GM18511 (cell line): ENCODE results near the gene GKAP1.
A peak's percentile ranks its signal among the peaks of the same experiment; 100 is the strongest.
"Not testable (repeated sequence)": the region's sequence is repeated elsewhere in the genome, so short reads cannot be mapped to it uniquely, and the experiment has no call there.

Experiments used
- ATAC-seq: cut with Tn5 transposase; IDR thresholded peaks from one replicate; pipeline ENCODE4 v1.9.1; 2021; ENCODE audit warnings: mild to moderate bottlenecking, moderate library complexity; ENCODE audit not compliant: unreplicated experiment

GKAP1 gene

GRCh38 chr9:83733739-83734138 lies 83.8 kb downstream of the GKAP1 start:
- ATAC-seq = no peak

DNA sequence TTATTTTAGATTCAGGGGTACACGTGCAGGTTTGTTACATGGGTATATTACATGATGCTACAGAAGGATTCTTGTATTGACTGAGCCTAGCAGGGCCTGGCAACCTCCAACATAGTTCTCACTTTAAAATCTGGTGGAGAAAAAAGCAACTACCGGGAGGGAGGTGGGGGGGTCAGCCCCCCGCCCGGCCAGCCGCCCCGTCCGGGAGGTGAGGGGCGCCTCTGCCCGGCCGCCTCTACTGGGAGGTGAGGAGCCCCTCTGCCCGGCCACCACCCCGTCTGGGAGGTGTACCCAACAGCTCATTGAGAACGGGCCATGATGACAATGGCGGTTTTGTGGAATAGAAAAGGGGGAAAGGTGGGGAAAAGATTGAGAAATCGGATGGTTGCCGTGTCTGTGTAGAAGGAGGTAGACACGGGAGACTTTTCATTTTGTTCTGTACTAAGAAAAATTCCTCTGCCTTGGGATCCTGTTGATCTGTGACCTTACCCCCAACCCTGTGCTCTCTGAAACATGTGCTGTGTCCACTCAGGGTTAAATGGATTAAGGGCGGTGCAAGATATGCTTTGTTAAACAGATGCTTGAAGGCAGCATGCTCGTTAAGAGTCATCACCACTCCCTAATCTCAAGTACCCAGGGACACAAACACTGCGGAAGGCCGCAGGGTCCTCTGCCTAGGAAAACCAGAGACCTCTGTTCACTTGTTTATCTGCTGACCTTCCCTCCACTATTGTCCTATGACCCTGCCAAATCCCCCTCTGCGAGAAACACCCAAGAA lies 88.8 kb downstream of the GKAP1 start:
- not testable (repeated sequence) for ATAC-seq

- no peak for ATAC-seq
Measured at GRCh38 chr9:83724436-83724835, 93.1 kb downstream of the GKAP1 start.

DNA sequence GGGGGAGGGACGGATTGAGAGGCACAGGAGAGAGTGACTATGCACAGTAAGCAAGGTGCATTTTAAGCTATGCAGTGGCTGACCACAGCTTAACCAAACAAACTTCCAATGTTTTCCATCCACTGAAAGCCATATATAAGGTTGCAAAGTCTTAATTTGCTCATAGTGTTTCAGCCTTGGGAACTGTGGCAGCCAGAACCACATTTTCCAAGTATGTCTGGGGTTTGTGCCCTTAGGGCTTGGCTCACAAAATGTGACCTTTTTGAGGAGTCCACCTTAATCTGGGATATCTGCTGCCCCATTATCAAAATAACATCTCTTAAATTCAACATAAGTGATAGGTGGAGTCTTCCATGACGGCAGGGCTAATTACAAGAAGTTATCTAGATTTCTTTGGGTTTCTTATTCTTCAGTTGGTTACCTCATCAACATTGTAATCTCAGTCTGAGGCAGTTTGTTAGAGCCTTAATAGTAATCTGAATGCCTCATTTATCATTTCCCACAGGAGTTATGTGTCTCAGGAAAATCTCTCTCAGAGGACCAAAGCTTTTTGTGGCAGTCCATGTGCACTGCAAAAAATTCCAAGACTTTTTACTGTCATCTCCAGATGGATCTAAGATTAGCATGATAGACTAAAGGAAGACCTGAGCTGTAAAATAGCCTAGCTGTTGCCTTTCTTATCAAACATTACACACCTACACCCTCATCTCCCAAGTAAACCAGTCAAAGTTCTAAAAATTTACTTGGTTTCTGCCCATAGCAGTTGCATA lies 94.7 kb downstream of the GKAP1 start:
- ATAC-seq = no peak

GRCh38 chr9:83721509-83721908 lies 96.1 kb downstream of the GKAP1 start:
- ATAC-seq = no peak

DNA sequence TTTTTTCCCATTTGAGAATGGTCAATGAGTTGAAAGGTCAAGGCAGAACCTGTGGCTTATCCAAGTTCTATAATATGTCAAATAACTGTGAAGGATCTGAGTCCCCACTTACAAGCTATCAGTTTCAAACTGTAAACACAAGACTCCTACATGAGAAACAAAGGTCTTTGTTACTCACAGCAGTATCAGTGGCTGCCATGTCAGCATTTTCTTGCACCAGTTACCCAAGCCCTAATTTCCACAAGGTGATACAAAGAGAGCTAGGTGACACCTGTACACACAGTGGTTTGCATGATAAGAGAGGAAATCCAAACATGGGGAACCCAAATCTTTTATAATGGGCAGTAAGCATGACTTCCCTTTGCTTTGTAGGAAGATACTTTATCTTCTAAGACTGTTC lies 101.8 kb downstream of the GKAP1 start:
- ATAC-seq = no peak

GRCh38 chr9:83715221-83715620 lies 102.3 kb downstream of the GKAP1 start:
- no peak for ATAC-seq

DNA sequence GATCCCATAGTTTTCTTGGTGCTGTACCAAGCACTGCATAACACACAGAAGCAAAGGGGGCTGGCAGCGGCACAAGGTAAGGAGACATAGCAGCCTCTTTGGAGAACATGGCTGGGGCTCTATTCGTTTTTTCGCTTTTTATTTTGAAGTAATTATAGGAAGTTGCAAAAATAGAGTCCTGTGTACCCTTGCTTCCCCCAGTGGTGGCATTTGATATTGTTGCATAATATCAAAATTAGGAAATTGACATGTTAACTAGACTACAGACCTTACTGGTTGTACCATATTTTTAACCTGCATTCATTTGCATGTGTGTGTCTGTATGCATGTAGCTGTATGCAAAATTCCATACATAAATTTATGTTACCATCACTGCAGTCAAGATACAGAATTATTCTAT lies 103.2 kb downstream of the GKAP1 start:
- peak; percentile 68 for ATAC-seq

- ATAC-seq = peak; percentile 66
Measured at GRCh38 chr9:83708515-83709158, 108.9 kb downstream of the GKAP1 start.

GRCh38 chr9:83707768-83708514 lies 109.6 kb downstream of the GKAP1 start, which contains the start of gene UBQLN1:
Gene UBQLN1, minus strand, starts transcription at chr9:83707958. Its CDS starts 279 bp downstream, at chr9:83707679.
- peak; percentile 82 for ATAC-seq

GRCh38 chr9:83707518-83707767 lies 110.1 kb downstream of the GKAP1 start:
- ATAC-seq = peak; percentile 61

DNA sequence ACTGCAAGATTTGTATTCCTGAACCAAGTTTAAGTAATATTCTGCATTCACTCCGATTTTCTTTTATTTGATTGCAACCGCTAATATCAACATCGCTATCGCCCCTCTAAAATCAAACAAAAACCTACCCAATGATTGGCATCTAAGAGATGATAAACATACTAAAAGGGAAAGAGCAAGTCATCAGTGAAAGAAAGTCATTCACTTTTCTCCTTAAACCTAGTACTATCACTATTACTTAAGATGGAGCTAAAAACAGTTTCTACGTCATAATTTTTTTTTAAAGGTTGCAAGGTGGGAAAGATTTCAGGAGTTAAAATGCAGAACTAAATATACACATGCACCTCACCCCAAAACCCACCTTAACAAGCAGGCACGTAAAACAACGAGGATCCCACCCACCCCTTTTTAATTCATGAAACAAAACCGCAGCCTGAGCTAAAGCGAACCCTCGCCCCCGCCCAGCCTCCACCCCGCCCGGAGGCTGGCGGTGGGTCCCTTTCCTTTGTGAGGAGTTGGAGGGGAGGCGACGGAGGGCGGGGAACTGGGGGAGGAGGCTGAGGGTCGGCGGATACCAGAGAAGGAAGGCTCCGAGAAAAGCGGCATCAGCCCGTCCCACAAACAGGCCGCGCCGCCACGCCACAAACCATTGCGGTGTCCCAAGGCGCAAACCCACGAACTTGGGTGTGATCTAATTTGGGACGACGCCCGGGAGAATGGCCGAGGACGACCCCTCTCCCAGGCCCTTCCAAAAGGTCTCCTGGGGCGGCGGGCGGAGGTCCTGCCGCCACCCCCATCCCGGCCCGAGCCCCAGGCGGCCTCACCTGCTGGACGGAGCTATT lies 110.7 kb downstream of the GKAP1 start:
- peak; percentile 20 for ATAC-seq

GRCh38 chr9:83705219-83705651 lies 112.3 kb downstream of the GKAP1 start:
- not testable (repeated sequence) for ATAC-seq

GRCh38 chr9:83701769-83702168 lies 115.8 kb downstream of the GKAP1 start:
- no peak for ATAC-seq

GRCh38 chr9:83701286-83701685 lies 116.3 kb downstream of the GKAP1 start:
- ATAC-seq = no peak

GRCh38 chr9:83699615-83700014 lies 118.0 kb downstream of the GKAP1 start:
- peak; percentile 38 for ATAC-seq

- ATAC-seq = peak; percentile 65
Measured at GRCh38 chr9:83698976-83699585, 118.5 kb downstream of the GKAP1 start.

- ATAC-seq = no peak
Measured at GRCh38 chr9:83691492-83691891, 126.1 kb downstream of the GKAP1 start.
